ENCODE measurements around the gene DRD5.
"Not testable (repeated sequence)": the region's sequence is repeated elsewhere in the genome, so short reads cannot be mapped to it uniquely, and the experiment has no call there.

The DRD5 gene

GRCh38 chr4:9781343-9782135 lies at the start of gene DRD5:
TSS of gene DRD5 (plus strand) at chr4:9781634. CDS start at chr4:9782030, 396 bp downstream.
- DNase-seq, result no peak
- intact Hi-C loops (cut with DNase I), result no loop called here

DNA sequence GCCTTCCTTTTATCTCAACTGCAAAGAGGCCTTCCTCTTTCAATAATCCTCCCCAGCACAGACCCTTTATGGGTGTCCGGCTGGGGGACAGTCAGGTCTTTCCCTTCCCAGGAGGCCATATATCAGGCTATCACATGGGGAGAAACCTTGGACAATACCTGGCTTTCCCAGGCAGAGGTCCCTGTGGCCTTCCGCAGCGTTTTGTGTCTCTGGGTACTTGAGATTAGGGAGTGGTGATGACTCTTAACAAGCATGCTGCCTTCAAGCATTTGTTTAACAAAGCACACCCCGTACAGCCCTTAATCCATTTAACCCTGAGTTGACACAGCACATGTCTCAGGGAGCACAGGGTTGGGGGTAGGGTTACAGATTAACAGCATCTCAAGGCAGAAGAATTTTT lies 49.2 kb upstream of the DRD5 start:
- intact Hi-C loops (cut with DNase I); DNase-seq: not testable (repeated sequence)

- intact Hi-C loops (cut with DNase I), result no loop called here
- no peak for DNase-seq
Measured at GRCh38 chr4:9735515-9735914, 45.9 kb upstream of the DRD5 start.

- DNase-seq; intact Hi-C loops (cut with DNase I): not testable (repeated sequence)
Measured at GRCh38 chr4:9737280-9737679, 44.2 kb upstream of the DRD5 start.

DNA sequence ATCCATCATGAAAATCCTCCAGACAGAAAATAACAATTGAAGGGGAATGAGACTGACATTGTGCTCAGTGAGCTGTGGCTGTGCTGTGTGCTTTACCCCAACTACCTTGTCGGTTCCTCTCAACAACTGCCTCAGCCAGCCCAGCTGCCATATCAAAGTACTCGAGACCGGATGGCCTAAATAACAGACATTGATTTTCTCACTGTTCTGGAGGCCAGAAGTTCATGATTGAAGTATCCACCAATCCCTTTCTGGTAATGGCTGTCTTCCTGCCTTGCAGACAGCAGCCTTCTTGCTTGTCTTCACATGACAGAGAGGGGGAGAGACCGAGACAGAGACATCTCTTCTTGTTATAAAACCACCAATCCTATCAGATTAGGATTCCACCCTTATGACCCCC lies 37.6 kb upstream of the DRD5 start:
- DNase-seq; intact Hi-C loops (cut with DNase I): not testable (repeated sequence)

DNA sequence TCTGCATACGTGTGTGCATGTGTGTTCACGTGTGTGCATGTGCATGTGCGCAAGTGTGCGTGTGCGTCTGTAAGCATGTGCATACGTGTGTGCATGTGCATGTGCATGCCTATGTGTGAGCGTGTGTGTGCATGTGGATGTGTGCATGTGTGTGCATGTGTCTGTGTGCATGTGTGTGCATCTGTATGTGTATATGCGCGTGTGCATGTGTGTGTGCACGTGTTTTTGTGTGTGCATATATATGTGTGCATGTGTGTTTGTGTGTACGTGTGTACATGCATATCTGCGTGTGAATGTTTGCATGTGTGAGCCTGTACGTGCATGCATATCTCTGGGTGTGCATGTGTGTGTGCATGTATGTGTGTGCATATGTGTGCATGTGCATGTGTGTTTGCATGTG lies 35.7 kb upstream of the DRD5 start:
- DNase-seq, result no peak
- intact Hi-C loops (cut with DNase I), result no loop called here

DNA sequence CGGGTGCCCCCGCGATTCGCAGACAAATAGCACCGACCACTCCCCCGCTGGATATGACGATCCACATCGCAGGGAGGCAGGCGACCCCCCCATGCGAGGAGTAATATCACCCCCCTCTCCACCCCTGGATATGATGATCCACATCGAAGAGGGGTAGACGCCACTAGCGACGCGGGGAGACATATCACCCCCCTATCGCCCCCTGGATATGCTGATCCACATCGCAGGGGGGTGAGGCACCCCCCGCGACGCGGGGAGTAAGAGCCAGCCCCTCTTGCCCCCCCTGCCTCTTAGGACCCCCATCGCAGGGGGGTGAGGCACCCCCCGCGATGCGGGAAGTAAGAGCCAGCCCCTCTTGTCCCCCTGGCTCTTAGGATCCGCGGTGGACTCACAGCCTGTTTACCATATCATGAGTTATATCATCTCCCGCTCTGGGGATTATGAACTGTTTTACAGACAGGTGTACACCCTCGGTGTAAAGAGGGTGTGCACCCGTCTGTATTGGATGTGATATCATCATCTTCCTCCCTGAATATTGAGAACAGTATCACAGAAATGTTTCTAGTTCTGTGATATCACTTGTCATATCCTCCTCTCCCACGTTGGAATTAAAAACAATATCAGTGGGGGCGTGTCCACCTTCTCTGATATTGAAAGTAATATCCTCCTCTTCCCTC lies 22.7 kb upstream of the DRD5 start:
- no peak for DNase-seq
- intact Hi-C loops (cut with DNase I), result no loop called here

GRCh38 chr4:9762823-9763475 lies 18.5 kb upstream of the DRD5 start:
- peak in 40 of 42 donors; percentile 37 to 87 (median 70) for DNase-seq
- intact Hi-C loops (cut with DNase I), result loop anchor here (5.0 kb wide), 2 partner anchors 254 to 299 kb away; no protein-coding TSS in a partner anchor

- intact Hi-C loops (cut with DNase I), result loop anchor here (5.0 kb wide), 2 partner anchors 253 to 298 kb away; no protein-coding TSS in a partner anchor
- no peak for DNase-seq
Measured at GRCh38 chr4:9764155-9764696, 17.2 kb upstream of the DRD5 start.

- intact Hi-C loops (cut with DNase I), result no loop called here
Measured at GRCh38 chr4:9765091-9765490, 16.3 kb upstream of the DRD5 start.

DNA sequence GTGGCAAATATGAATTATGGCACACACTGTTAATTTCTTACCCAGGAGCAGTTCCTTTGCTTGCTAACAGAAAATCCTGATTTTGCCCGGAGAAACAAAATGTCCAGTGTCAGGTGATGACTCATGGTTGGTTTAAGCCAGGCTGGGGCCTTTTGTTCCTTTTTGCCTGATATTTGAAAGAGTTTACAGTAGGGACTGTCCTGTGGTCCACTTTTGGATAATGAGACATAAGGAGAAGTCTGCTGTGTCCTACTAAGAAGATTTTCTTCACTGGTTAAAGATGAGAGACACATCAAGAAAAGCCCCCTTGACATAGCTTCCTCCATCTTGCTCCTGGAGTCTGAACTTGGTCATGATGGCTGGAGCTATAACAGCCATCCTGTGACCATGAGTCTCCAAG lies 12.1 kb upstream of the DRD5 start:
- intact Hi-C loops (cut with DNase I), result no loop called here
- DNase-seq, result no peak

More at GRCh38 chr4:9765091-9765490, 16.3 kb upstream of the DRD5 start:
- DNase-seq, result peak in 29 of 42 donors; percentile 5 to 61 (median 24)

DNA sequence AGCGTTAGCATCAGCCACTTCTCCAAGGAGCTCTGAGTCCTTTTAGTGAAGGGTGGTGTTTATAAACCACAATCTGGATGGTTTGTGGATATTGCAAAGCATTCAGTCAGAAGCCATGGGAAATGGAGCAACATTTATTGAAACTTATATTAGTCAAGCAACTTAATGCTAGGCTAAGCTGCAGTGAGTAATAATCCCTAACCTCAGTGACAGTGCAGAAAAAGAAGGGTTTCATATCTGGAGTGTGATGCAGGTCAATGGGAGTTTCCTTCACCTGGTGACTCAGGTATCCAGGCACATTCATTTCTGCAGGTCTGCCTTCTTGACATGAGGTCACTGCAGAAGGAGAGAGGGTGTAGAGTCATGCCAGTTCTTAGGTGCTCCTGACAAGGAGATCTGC lies 10.4 kb upstream of the DRD5 start:
- DNase-seq, result no peak

GRCh38 chr4:9773471-9773870 lies 8.0 kb upstream of the DRD5 start:
- DNase-seq, result no peak
- intact Hi-C loops (cut with DNase I), result no loop called here

More for the DNA sequence above, 10.4 kb upstream of the DRD5 start:
- intact Hi-C loops (cut with DNase I), result no loop called here

GRCh38 chr4:9782136-9782436 lies 652 bp downstream of the DRD5 start:
- DNase-seq, result no peak
- intact Hi-C loops (cut with DNase I), result no loop called here

GRCh38 chr4:9785891-9786290 lies 4.5 kb downstream of the DRD5 start:
- intact Hi-C loops (cut with DNase I), result not testable (repeated sequence)

DNA sequence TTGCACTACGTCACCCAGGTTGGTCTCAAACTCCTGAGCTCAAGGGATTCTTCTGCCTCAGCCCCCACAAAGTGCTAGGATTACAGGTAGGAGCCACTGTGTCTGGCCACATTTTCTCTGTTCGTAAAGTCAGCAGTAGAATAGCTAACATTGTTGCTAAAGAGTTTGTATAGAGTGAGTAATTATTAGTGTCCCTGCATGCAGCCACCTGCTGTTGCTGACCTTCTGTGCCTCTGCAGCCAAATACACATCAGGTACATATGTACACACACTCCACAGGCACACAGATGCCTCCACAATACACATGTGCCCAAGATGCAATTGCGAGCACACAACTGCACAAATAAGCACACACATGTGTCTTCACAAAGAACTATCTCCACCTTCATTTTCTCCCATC lies 10.9 kb downstream of the DRD5 start:
- intact Hi-C loops (cut with DNase I), result no loop called here
- DNase-seq, result no peak

More at GRCh38 chr4:9785891-9786290, 4.5 kb downstream of the DRD5 start:
- not testable (repeated sequence) for DNase-seq

DNA sequence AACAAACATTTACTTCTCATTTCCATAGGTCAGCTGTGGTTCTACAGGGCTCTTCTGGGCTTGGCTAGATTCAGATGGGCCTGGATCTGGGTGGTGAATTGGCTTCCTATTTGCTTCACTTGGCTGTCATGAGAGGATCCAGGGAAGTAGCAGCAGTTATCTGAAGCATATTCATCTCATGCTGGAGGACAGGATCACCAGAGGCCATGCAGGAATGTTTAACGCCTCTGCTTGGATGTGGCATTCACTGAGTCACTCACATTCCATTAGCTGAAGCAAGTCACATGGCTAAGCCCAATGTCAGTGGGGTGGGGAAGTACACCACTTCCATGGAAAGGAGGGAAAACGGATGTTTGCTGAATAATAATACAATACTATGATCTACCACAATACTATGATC lies 15.2 kb downstream of the DRD5 start:
- DNase-seq; intact Hi-C loops (cut with DNase I): not testable (repeated sequence)

- intact Hi-C loops (cut with DNase I), result no loop called here
Measured at GRCh38 chr4:9800848-9801247, 19.4 kb downstream of the DRD5 start.

GRCh38 chr4:9804918-9805317 lies 23.5 kb downstream of the DRD5 start:
- DNase-seq, result no peak
- intact Hi-C loops (cut with DNase I), result no loop called here

More at GRCh38 chr4:9800848-9801247, 19.4 kb downstream of the DRD5 start:
- DNase-seq, result peak in 6 of 42 donors; percentile 9 to 48 (median 17)

GRCh38 chr4:9808077-9808476 lies 26.6 kb downstream of the DRD5 start:
- no peak for DNase-seq
- intact Hi-C loops (cut with DNase I), result no loop called here

Measured in head of caudate nucleus (tissue), 42 donors.